ENCODE results near the gene SPTLC3.

The SPTLC3 gene

DNA sequence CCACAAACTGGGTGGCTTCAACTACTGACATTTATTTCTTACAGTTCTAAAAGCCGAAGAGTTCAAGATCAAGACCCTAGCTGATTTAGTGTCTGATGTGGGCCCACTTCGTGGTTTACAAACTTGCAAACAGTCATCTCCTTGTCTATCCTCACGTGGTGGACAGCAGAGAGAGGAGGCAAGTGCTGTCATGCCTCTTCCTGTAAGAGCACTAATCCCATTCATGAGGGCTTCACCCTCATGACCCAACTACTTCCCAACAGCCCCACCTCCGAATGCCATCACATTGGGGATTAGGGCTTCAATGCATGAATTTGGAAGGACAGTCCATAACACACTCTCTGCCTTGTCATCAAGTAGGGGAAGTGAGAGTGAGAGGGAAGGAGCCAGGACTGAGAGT is 196.7 kb downstream of the SPTLC3 start:
- DNase-seq = no peak

DNA sequence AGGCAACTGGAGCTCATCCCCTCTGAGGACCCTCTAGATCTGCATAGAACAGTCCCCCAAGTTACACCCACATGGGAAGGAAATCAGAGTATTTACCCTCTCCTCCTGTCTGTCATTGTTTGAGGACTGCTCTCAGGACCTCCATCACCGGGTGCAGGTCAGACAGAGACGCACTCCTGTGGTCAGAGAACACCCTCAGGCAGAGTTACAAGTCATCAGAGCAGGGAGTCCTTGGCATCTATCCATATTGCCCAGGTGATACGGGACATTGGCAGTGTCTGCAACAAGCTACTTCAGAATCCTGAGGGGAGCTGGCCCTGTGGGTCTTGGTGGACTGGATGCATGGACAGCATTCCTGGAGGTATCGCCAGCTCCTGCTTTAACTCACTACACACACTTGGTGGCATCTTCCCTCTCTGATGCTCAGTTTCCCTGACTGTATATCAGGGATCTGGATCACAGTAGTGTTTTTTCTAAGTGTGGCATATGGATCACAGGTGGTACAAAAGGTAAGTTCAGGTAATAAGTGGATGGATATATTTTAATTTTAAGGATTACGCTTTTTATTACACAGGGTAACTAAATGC is 197.2 kb downstream of the SPTLC3 start:
- DNase-seq = no peak

DNA sequence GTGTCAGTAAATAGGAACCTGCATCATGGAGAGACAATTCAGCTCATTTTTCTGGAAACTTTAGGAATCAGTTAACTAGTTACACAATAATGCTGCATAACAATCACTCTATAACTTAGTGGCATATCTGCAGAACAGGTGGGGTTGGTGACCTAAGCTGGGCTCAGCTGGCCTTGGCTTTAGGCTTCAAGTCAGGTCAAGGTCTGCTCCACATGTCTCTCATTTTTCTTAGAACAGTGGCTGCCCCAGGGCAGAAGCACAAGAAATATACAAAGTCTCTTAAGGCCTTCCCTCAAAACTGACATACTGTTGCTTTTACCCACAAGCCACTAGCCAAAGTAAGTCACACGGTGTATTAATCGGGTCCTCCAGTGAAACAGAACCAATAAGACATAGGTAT is 198.2 kb downstream of the SPTLC3 start:
- DNase-seq = no peak

DNA sequence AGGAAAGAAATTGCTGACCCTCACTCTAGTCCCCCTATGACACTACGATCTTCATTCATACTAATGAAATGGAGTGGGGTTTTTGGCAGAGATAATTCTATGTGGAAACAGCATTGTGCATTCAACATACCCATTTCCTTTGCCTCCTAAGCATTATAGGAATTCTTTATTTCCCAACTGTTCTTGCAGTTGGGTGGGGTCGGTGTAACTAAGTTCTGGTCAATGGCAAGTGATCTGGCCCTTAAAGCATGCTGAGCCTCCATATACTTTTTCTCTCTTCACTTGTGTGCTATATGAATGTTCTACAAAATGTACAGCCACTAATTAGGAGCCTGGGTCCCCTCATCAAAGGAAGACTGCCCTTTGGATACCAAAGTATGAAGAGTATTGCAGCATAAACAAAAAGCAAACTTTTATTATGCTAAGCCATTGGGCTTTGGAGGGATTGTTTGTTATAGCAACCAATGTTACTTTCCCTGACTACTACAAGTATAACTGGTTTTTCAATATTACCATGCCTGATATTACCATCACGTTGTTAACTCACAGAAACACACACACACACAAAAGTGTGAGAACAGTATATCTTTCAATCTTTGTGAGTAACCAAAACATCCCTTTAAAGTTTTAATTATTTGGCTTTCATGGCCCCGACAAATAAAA is 203.3 kb downstream of the SPTLC3 start:
- no peak for DNase-seq

DNA sequence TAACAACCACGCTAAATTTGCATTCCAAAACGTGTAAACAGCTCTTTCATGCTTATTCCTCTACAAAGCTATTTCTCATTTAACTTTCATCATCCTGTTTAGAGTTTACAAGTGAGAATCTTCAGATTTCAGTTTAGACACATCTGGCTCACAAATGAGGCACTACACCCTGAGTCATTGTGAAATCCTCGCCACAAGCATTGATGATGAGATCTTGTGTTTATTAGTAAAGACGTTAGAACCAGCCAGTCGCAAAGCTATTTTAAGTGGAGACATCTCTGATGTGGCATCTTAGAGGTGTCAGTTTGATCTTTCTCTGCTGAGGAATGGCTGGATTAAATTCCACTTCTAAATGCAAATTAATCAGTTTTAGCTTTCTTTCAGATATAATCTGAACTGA is 204.0 kb downstream of the SPTLC3 start:
- no peak for DNase-seq

DNA sequence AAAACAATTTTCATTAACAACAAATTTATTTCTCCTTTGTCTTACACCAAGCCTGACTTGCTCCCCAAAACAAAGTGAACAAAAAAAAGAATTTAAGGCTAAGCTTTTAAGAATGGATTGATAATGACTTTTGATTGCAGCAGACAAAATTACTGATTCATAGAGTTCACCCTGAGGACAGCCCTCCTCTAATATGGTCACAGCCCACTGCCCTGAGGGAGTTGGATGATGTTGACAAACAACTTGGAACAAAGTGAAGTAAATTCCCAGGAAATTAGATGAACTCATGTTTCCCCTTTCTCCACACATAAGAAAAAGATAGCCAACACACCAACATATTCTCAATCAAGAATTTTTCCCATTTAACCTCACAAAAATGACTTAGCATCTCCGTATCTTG is 204.6 kb downstream of the SPTLC3 start:
- no peak for DNase-seq

DNA sequence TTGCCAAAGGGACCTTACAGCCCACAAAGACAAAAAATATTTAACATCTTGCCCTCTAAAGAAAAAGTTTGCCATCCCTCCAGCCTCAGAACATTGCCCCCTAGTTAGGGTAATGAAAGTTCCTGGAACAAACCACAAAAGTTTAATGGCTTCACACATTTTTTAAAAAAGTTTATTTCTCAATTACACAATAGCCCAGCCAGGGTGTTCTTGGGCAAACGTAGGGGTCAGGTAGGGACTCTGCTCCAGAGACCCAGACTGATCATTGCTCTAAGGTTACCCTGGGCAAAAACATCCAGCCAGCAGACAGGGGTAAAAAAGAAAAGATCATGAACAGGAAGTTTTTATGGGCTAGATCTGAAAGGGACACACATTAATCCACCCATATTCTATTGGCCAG is 207.8 kb downstream of the SPTLC3 start:
- DNase-seq = no peak

Data from CD4-positive, alpha-beta T cell treated with Interleukin-10 for 1 hour (primary cell).